ENCODE results near the gene PEX14.

The PEX14 gene

GRCh38 chr1:10650556-10651388 lies 176.0 kb downstream of the PEX14 start:
- no peak for DNase-seq (ENCODE audit: low read depth)

DNA sequence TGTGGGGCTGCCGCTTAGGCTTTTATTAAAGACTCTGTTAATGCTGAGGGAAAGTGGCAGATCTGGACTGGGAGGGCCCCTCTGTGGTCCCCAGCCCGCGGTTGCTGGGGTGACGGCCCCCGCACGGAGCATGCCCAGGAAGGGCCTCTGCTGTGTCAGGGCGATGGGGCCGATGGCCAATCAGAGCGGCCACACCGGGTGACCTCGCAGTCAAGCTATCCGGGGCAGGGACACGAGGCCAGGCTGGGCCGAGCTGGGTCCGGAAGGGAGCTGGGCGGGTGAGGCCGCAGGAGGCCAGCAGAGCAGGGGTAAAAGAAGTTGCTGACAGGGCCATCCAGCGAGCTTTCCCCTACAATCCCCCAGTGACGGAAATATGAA lies 176.6 kb downstream of the PEX14 start:
- no peak for DNase-seq (ENCODE audit: low read depth)

- no peak for DNase-seq (ENCODE audit: low read depth)
Measured at GRCh38 chr1:10651793-10652192, 177.0 kb downstream of the PEX14 start.

- no peak for DNase-seq (ENCODE audit: low read depth)
Measured at GRCh38 chr1:10652626-10653025, 177.9 kb downstream of the PEX14 start.

- DNase-seq (ENCODE audit: low read depth) = no peak
Measured at GRCh38 chr1:10653370-10654125, 178.8 kb downstream of the PEX14 start.

DNA sequence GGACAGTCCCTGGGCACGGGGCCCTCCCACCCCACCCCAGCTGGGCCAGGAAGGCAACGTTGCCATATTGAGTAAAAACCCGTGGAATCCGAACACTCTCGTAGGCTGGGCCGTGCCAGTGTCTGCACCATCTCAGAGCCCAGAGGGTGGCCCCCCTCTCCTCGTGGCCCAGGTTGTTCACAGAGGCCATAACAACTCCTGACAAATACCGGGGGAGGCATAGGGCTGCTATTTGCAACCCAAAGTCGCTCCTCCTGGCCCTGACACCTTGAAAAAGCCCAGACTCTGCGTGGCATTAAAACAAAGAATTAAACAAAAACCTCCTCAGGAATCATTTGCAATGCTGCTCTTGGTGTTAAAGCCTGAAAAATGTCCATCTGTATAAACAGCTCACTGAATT lies 180.3 kb downstream of the PEX14 start:
- DNase-seq (ENCODE audit: low read depth) = no peak

DNA sequence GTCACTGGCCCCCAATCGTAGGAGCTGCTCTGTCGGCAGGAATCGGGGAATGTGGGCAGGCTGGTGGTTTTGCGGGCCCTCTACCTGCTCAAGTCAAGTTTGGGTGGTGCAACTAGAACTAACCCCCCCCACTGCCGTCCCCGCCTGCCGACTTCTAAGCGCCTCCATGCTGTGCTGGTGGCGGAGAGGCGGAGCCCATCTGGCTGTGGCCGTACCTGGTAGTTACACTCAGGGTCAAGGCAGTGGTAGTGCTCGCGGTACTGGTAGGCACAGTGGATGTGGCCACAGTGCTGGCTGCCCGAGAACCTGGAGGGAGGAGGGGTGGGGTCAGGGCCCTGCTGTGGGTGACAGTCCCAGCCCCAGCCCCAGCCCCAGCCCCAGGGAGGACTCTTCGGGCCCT lies 181.7 kb downstream of the PEX14 start:
- no peak for DNase-seq (ENCODE audit: low read depth)

GRCh38 chr1:10657088-10657847 lies 182.5 kb downstream of the PEX14 start:
- no peak for DNase-seq (ENCODE audit: low read depth)

DNA sequence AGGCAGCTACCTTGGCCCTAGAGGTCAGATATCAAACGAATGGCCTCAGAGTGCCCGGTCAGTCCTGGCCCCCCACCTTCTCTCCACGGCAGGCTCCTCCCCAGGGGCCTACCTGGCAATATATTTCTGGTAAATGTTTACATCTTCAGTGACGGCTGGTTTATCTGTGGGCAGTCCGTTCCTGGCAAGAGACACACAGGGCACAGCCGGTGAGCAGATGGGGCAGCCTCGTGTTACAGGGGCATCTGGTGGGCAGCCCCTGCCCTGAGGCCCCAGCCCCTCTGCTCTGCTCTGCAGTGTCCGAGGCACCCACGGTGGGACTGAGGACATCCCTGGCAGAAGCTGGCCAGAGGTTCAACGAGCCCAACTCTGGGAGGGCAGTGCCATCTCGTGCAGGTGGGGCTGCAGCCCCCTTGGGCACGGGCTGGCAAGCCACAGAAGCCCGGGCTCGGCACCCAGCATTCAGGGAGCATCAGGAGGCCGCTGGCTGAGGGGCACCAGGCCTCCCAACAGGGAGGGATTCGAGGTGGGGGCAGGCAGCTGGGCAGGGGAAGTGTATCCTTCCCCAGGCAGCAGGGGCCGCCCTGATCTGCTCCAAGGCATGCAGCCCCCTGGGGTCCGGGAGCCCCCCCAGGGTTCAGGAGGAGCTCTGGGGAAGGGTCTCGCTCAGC lies 183.8 kb downstream of the PEX14 start:
- DNase-seq (ENCODE audit: low read depth) = no peak

DNA sequence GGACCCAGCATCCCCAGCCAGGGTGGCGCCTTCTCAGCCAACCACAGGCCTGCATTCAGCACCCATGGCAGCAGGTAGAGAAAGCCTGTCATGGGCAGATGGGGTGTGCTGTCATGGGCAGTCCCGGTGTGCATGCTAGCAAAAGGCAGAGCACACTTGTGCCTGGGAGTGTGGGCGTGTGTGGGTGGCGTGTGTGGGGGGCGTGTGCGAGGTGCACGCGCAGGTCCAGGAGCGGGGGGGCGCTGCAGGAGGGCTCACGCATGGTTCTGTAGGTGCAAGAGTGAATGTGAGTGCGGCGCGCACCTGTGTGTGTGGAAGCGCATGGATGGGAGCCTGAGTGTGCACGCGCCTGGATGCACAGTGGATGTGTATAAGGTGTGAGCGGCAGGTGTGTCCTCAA lies 184.5 kb downstream of the PEX14 start:
- DNase-seq (ENCODE audit: low read depth) = no peak

DNA sequence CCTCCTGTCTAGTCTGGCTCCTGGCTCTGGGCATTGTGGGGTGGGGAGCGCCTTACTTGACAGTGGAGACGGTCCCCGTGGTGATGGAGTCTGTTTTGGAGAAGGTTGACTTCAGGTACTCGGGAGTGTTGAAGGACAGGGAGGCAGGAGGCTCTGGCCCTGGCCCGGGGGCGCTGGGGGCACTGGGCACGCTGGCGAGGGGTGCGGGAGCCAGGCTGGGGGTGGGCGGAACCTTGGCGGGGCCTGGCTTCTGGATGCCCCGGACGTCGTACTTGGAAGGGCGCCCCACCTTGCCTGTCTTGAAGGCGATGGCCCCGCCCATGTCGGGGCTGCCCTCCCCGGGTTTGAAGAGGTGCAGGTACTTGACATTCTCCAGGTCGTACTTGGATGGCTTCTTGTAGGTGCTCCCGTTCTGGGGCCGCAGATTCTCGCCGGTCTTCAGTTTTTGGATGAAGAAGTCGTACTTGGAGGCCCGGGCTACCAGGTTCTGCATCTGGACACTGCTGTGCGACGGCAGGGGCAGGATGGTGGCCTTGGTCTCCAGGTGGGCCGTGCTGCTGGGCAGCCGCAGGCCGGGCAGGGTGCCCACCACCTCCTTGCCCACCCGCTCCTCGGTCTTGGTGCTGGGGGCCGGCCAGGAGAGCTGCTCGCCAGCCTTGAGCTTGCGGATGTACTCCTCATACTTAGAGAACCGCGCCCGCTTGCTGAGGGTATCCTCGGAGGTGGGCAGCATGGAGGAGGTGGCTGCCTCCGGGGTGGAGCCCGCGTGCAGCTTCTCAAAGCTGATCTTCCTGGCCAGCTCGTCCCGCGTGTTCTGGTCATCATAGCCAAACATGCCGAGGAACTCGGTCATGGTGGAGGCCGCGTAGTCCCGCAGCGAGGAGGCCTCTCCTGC lies 185.1 kb downstream of the PEX14 start:
- DNase-seq (ENCODE audit: low read depth) = no peak

- no peak for DNase-seq (ENCODE audit: low read depth)
Measured at GRCh38 chr1:10661453-10661852, 186.7 kb downstream of the PEX14 start.

GRCh38 chr1:10662090-10662688 lies 187.4 kb downstream of the PEX14 start:
- no peak for DNase-seq (ENCODE audit: low read depth)

- DNase-seq (ENCODE audit: low read depth) = no peak
Measured at GRCh38 chr1:10662824-10663677, 188.3 kb downstream of the PEX14 start.

DNA sequence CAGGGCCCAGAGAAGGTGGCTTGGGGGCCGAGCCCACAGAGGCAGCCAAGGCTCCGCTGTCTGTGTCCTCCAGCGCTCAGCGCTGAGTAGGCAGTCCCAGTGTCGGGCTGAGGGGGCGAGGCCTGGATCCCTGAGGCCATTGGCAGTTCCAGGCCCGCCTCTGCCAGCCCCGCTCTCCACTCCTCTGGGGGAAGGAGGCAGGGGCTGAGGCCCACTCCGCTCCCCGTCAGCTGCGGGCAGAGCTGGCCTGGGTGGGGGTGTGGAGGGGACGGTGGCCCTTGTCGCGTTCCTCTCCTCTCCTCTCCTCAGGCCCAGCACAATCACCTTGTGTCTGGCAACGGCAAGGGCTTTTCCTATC lies 188.9 kb downstream of the PEX14 start:
- DNase-seq (ENCODE audit: low read depth) = peak; percentile 27

GRCh38 chr1:10664251-10664650 lies 189.5 kb downstream of the PEX14 start:
- DNase-seq (ENCODE audit: low read depth) = no peak

- no peak for DNase-seq (ENCODE audit: low read depth)
Measured at GRCh38 chr1:10665226-10665625, 190.5 kb downstream of the PEX14 start.

GRCh38 chr1:10665930-10666850 lies 191.4 kb downstream of the PEX14 start:
- DNase-seq (ENCODE audit: low read depth) = no peak

All from EH (cell line).